ENCODE data around the gene DLG5.

Gene DLG5

DNA sequence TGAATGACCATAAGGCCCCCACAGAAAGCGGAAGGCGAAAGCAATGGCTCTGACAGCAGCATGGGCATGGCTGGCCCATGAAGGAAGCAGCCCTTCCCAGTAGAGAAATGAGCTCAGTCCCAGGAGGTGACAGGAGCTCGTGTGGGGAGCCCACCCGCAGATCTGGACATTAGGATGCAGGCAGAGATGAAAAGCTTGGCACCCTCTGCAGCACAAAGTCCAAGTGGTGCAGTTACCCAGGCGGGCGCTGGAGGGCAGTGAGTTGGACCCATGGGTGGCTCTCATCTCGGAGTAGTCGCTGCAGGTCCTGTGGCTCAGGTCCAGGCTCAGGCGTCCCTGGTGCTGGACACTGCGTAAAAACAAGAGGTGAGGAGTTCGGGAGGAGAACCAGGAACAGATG, 109.0 kb downstream of the DLG5 start:
- DNase-seq, result no peak

- no peak for DNase-seq
Observed at GRCh38 chr10:77816311-77816710, 110.2 kb downstream of the DLG5 start.

- no peak for DNase-seq
Observed at GRCh38 chr10:77812741-77813140, 113.8 kb downstream of the DLG5 start.

GRCh38 chr10:77811831-77812430, 114.6 kb downstream of the DLG5 start:
- no peak for DNase-seq

GRCh38 chr10:77810446-77811335, 115.9 kb downstream of the DLG5 start:
- DNase-seq, result no peak

DNA sequence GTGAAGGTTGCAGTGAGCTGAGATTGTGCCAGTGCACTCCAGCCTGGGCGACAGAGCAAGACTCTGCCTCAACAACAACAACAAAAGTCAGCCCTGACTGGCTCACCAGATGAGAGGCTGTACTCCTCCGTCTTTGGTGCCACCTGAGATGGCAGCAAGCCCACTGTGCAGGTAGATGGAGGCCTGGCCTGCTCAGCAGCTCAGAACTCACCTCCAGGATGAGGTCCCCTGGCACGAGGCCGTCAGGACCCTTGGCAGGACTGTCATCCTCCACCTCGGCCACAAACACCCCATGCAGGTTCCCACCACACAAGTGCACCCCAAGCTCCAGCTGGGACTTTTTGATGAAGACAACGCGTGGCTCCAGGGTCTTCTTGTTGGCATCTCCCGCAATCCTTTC, 117.2 kb downstream of the DLG5 start:
- no peak for DNase-seq

GRCh38 chr10:77807706-77808105, 118.8 kb downstream of the DLG5 start:
- no peak for DNase-seq

DNA sequence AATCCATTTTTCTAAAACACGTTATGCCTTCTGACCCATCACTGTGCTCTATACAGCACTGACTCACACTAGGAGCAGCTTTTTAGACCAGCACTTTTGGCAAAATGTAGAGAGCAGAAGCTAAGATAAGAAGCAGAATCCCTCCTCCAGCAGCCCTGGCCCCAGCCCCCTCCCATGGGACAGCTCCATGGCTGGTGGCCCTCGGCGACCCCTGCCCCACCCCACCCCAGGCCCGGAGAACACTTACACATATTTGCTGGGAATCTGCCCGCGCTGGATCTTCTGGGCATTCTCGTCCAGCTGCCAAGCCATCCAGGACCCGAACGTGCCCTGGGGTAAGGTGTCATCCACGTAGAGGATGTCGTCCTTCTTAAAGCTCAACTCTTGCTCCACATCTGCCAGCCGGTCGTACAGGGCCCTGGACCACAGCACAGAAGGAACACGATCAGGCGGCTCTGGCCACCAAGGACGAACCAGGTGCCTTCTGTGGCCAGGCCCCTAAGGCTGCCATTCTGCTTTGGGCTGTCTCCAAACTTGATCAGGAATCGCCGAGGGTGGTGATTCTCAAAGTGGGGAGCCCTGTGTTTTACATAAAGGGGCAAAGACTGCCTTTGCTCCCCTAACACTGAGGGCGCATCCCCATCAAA, 119.9 kb downstream of the DLG5 start:
- DNase-seq, result no peak

GRCh38 chr10:77805676-77806075, 120.9 kb downstream of the DLG5 start:
- no peak for DNase-seq

- DNase-seq, result no peak
Observed at GRCh38 chr10:77804371-77804770, 122.2 kb downstream of the DLG5 start.

DNA sequence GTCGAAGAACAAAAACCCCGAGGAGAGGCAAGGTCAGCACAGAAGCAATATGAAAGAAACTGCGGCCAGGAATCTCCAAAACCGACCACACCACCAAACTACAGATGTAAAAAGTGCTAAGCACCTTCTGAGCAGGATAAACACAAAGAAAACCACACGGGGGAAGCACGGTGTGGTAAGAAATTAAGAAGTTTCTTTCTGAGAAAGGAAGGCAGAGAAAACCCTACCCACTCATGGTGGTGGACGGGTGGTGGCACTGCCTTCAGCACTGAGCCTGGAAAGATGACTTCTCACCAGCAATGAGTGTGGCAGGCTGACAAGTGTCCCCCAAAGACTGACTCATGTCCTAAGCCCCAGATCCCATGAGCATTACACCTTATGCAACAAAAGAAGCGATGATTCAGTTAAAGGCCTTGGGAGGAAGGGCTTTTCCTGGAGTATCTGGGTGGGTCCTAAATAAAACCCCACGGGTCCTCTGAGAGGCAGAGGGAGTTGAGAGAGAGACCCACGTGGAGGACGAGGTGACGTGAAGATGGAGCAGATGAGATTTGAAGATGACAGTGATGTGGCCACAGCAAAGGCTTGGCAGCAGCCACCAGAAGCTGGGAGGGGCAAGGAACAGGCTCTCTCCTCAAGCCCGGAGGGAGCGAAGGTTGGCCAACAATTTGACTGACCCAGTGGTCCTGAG, 124.9 kb downstream of the DLG5 start:
- peak; percentile 43 for DNase-seq

- DNase-seq, result no peak
Observed at GRCh38 chr10:77800738-77801266, 125.8 kb downstream of the DLG5 start.

- DNase-seq, result no peak
Observed at GRCh38 chr10:77800320-77800719, 126.2 kb downstream of the DLG5 start.

GRCh38 chr10:77799352-77799751, 127.2 kb downstream of the DLG5 start:
- DNase-seq, result no peak

- DNase-seq, result no peak
Observed at GRCh38 chr10:77798940-77799339, 127.6 kb downstream of the DLG5 start.

- DNase-seq, result no peak
Observed at GRCh38 chr10:77796311-77796915, 130.1 kb downstream of the DLG5 start.

DNA sequence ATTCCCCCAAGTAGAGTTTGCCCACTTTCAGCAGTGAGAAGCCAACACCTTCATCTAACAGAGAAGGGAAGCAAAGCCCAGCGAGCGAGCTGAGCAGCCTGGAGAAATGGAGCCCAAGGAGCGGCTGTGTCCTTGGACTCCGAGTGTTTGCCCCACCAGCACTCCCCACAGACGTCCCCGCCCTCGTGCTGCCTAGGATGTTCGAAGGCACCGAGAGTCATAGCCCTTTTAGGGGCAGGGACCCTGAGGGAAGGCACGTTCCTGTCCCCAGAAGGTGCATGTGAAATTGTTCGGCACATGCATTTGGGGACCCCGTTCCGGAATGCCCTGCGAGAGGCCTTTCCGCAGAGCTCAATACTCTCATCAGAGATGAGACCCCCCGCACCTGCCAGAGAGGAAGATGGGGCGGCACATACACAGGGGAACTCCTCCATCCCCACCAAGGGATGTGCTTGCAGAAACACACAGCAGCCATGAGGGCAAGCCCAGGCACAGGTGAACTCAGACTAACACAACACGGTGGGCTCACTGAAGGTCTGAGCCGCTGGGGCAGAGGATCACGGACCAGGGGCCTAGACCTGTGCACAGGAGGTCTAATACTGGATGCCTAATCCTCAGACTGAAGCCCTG, 131.0 kb downstream of the DLG5 start:
- DNase-seq, result no peak

GRCh38 chr10:77794256-77795142, 132.1 kb downstream of the DLG5 start:
- no peak for DNase-seq

GRCh38 chr10:77793831-77794230, 132.7 kb downstream of the DLG5 start:
- DNase-seq, result no peak

GRCh38 chr10:77792155-77792554, 134.4 kb downstream of the DLG5 start:
- no peak for DNase-seq

DNA sequence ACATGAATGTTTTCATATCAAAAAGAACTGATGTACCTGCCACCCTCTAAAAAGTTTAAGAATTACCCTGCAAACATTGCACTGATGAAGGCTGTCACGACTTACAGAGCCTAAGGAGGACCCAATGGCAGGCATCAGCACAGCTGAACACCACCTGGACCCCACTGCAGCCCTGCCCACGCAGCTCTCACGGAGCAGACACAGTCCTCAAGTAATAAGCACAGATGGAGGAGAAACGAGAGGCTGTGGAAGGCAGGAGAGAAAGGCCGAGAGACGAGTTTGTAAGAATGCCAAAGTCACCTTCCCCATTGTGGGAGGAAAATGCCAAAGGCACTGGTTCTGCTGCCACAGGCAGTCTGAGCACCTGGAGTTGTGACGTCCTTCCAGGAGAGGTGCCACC, 135.0 kb downstream of the DLG5 start:
- DNase-seq, result no peak
